HG02840 (cell line): ENCODE measurements around the gene TRAPPC10.

Experiments
- ATAC-seq: cut with Tn5 transposase; IDR thresholded peaks from one replicate; pipeline ENCODE4 v1.9.1; 2021; ENCODE audit warnings: mild to moderate bottlenecking, moderate library complexity, moderate number of reproducible peaks; ENCODE audit not compliant: unreplicated experiment, low FRiP score

TRAPPC10 gene

DNA sequence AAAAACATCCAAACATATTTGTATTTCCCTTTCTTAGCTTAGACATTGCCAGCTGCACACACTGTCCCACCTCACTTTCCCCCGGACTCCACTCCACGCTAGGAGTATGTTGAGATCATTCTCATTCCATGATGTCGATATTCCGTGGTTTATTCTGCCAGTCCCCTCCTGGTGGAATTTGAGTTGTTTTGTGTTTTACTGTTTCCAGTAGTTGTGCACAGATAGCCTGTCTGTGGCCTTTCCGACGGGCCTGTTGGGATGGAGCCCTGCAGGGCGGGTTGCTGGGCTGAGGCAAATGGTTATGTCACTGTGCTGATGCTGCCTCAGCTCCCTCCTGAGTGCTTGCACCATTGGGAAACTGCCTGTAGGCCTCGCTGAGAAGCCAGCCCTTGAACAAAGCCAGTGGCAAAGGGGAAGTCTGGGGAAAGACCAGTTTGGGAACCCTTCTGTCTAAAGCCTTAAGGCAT lies 12.8 kb downstream of the TRAPPC10 start:
- ATAC-seq, result no peak

DNA sequence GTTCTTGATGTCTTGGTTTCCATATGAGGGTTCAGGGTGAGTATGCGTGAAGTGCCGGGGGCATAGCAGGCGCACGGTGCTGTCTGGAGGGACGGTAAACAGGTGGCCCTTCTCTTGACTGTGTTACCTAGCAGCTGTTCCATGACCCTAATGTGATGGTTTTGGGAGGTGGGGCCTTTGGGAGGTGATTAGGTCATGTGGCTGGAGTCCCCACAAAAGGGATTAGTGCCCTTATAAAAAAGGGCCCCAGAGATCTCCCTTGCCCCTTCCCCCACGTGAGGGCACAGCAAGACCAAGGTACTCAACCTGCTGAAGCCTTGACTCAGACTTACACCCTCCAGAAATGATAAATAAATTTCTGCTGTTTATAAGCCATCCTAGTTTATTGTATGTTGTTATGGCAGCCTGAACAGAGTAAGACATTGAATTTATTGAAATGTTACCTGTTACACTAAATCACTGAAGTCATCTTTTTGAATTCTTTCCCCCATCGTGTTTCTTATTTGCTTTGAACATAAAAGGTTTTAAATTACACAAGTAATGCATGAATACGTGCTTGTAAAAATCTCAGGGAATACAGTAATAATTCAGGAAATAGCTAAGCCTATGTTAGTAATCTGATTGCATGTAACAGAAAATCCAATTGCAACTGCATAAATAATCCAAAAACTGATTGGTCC lies 15.6 kb downstream of the TRAPPC10 start:
- ATAC-seq, result no peak

DNA sequence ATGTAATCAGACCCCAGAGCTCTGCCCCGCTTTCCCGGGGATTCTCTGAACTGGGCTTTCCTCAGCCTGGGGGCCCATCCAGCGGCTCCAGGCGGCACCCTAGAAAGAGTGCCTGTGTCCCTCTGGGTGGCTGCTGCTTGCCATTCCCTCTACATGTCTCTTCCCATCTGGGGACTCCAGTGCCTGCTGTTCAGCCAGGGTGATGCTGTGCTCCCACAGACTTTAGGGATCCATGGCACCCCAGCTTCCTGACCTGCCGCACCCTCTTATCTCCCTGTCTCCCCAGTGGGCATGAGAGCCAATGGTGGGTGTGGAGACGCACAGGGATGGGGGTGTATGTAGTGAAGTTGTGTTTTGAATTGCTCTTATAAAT lies 16.2 kb downstream of the TRAPPC10 start:
- ATAC-seq, result no peak

DNA sequence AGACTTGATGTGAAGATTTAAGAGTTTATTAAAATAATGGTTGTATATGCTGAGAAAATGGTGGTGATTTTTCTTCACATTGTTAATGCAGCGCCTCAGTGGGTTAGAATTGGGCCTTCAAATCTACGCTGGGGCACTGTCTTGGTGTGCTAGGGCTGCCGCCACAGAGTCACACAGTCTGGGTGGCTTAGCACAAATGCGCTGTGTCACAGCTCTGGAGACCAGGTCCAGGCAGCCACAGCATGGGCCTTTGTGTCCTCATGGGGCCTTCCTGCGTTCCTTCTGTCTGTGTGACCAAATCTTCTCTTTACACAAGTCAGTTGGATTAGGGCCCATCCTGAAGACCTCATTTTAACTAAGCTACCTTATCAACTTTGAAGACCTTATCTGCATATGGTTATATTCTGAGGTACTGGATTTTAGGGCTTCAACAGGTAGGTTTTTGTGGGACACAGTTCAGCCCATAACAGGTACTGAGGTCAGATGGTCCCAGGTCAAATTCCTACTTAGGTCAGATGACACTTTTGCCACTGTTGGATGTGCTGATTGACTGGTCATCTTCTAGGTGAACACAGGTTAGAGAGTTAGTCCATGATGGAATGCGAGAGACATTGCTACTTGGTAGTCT lies 17.5 kb downstream of the TRAPPC10 start:
- no peak for ATAC-seq

DNA sequence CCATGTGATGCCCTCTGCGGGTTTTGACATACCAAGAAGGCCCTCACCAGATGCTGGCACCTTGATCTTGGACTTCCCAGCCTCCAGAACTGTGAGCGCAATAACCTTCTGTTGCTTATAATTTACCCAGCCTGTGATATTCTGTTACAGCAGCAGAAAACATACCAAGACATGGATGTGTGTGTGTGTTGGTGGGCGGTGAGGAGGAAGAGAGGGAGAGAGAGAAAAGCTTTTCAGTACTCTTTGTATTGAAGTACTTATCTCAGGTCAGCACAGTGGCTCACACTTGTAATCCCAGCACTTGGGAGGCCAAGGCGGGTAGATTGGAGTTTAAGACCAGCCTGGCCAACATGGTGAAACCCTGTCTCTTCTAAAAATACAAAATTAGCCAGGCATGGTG lies 23.1 kb downstream of the TRAPPC10 start:
- no peak for ATAC-seq

DNA sequence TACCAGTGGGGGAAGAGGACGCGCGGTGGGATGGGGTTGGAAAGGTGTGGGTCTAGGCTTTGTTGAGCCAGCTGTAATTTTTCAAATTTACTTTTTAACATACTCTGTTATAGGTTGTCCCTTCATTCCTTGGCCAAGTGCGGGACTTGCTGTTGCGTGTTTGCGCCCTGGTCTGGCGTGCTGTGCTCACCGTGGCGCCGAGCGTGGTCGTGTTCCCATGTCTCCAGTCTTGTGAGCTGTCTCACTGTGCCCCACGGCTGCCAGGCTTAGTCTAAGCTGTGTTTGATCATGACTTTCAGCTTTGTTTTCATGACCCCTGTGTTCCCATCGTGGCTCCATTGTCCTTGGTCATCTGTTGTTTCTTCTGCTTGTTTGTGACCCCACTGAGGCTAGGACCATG lies 26.0 kb downstream of the TRAPPC10 start:
- ATAC-seq, result no peak

DNA sequence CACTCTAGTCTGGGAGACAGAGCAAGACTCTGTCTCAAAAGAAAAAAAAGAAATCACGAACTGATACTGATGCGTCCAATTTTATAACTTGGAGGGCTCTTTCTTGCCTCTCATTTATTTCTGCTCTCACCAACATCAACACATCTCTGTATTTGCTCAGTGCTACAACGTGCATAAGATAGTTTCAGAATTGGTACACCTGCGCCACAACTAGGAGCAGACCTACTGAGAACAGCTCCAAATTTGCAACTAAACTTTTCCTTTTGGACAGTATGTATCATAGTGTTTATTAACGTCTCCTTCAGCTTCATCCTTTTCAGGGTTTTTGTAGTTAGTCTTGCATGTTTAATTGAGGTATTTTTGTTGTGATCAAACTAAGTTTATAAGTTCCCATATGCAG lies 27.7 kb downstream of the TRAPPC10 start:
- no peak for ATAC-seq

DNA sequence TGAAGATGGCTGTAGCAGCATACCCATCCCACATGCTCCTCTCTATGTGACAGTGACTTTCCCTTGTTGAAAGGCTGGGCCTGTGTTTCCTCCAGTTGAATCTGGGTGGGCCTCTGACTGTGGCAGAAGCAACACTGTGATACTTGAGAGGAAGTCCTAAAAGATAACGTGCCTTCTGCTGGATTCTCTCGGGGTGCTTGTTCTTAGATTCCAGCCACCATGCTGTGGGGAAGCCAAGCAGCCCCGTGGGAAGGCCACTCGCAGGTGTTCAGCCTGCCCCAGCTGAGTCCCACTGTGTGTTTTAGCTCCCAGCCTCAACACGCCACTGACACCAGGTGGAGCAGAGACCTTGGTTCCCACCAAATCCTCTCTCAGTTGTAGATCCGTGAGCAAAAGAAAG lies 31.5 kb downstream of the TRAPPC10 start:
- ATAC-seq, result no peak

DNA sequence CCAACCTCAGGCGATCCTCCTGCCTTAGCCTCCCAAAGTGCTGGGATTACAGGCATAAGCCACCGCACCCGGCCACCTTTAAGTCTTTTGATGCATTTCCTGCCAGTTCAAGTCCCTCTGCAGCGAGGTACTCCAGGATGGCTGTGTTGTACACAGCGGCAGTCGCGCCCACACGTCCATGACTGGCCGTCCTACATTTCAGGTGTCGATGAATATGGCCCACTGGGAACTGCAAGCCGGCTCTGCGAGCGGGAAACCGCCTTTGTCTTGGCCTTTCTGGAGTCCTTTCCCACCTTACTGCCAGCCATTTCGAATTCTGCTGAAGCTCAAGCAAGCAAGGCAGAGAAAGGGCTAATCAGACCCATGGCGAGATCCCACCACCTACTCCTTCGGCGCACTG lies 34.6 kb downstream of the TRAPPC10 start:
- no peak for ATAC-seq

DNA sequence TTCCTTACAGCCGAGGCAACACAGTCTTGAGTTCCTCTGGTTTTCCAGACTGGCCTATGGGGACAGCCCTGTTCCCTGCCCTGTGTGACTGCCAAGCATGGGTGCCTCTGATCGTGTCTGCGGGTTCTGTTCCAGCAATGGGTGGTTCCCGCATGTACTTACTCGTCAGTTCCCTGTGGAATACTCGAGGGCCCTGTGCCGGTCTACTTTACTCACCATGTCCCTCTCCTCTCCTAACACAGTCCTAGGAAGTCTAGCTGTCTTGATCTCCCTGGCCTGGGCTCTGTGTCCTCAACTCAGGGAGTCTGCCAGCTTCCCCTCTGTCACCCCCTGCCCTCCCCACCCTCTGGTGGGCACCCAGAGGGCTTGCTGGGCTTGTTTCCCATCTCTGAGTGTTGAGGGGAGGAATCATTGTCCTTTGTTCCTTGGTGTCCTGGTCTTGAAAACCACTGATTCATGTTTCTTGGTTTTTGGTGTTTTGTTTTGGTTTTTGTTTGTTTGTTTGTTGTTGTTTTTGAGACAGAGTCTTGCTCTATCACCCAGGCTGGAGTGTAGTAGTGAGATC lies 36.0 kb downstream of the TRAPPC10 start:
- ATAC-seq, result no peak

DNA sequence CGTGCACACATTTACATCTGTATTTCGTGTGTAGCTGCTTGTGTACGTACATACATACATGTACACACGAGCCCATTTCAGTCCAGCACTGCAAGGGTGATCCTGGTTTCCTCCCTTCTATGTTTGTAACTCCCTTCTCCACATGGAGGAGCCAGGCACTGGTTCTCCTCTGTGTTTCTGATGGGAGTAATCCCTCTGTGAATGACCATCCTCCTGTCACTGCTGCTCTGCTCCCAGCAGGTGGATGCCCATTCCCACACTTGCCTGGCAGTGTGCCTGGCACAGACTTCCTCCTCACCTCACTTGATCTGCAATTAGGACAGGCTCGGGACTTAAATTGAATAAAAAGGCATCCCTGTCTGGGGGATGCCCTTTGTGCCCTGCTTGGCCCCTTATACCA lies 37.1 kb downstream of the TRAPPC10 start:
- no peak for ATAC-seq

DNA sequence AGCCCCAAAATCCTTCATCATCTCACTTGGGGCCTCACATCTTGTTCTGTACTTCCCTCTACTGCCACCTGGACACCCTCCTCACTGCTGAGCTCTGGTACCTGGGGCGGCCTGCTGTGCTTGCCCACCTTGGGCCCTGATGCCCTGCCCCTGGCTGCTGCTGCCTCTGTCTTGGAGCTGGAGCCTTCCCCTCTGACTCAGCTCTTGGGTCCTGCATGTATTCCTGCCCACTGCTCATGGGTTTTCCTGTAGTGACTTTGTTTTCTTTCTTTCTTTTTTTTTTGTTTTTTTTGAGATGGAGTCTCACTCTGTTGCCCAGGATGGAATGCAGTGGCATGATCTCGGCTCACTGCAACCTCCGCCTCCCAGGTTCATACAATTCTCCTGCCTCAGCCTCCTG lies 37.5 kb downstream of the TRAPPC10 start:
- no peak for ATAC-seq

DNA sequence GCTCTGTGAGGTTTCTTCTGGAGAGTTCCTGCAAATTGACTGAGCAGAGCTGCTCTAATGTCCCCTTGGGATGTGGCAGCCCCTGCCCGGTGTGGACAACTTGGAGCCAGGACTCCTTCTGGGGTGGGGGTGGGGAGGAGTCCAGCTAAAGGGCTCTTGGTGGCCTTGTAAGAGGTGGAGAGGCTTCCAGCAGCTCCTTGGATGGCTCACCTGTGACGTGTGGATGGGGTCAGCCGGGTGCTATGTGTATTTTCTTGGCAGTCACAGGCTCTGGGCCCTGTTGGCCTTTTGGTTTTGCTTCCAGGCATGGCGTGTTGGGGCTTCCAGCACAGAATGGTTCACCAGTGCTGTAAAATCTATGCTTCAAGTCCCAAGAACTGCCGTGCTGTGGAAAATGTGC lies 38.2 kb downstream of the TRAPPC10 start:
- ATAC-seq, result no peak

DNA sequence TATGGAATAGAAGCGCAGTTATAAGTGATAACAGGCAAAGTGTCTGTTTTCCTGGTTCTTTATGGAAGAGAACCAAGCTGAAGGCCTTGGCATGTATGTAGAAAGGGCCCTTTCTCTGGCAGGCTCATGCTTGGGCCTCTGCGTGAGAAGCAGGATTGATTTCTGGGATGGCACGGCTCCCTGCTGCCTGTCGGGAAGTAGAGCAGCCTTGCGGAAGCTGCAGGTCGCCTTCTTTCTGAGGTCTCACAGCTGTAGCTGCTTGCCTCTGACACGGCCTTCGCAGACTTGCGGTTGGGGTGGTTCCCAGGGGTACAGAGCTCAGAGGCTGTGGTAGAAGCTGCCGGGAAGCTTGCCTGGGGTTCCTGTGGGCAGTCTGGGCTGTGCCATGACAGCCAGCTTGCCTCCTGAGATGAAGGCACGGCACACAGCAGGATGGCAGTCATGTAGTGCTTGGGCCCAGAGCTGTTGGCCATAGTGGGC lies 39.4 kb downstream of the TRAPPC10 start:
- no peak for ATAC-seq

DNA sequence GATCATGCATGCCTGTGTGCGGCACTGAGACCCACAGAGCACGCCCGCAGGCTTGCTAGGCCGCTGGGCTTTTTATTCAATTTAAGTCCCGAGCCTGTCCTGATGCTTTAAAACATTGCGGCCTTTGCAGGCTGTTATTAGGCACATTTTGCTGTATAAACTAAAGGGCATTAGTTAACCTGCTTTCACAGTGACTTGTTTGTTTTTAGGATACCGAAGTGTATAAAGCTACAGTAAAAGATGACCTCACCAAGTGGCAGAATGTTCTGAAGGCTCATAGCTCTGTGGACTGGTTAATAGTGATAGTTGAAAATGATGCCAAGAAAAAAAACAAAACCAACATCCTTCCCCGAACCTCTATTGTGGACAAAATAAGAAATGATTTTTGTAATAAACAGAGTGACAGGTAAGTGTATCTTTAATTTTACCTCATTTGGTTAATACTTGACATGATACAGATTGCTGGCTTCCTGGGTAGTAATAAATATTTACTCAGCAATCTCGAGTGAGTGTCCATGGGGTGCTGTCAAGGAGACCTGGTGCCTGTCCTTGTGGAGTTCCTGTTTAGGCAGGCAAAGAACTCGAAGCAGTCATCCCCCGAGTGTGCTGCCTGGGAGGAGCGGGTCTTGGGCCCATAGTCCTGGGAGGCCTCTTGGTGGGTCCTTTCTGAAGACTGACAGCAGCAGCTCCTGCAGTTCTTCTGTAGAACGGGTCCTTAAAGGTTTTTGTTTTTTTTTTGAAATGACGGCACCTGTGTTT lies 40.1 kb downstream of the TRAPPC10 start:
- ATAC-seq, result no peak

DNA sequence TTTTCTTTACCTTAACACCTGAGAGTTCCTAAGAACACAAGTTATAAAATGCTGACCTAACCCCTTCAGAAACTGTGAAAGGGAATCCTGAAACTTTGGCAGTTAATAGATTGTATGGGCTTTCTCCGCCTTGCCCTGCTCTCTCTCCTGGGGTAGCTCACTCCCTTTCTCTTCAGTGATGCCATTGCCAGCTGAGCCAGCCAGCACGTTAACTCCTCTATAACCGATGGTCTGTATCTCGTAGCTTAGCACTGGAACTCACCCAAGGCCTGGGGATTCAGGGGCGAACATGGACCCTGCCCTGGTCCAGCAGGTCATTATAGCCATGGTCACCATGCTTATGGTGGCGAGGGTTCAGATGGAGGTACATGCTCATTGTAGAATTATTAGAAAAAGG lies 40.7 kb downstream of the TRAPPC10 start:
- no peak for ATAC-seq

DNA sequence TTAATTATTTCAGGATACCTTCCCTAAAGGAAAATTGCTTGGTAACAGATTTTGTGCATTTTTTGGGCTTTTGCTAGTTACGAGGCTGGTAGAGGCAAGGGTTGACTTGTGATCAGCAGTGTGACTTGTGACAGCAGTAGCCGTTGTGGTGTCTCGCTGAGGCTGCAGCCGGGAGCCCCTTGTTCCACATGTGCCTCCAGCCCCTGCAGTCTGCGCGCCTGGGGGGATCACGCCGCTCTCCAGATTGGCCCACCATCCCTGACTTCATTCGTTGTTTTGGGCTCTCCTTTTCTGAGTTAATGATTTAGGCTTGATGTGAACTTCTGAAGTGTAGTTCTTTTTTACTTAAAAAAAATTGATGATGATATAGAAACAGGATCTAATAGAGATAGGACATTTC lies 41.5 kb downstream of the TRAPPC10 start:
- ATAC-seq, result no peak

DNA sequence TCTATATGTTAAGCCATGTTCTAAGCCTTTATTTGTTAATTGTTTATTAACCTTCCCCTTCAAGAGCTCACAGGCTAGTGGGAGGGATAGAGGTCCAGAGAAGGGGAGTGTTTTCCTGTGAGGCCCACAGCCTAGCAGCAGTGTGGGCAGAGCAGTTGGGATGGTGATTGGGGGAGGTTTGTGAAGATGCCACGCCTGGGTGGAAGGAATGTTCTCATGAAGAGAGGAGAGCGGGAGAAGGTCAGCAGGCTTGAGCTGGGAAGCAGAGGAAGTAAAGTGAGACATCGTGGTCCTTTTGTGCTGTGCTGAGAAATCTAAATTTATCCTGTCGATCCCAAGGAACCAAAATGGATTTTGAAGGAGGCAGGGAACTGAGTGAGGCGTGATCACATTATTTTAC lies 42.6 kb downstream of the TRAPPC10 start:
- no peak for ATAC-seq

DNA sequence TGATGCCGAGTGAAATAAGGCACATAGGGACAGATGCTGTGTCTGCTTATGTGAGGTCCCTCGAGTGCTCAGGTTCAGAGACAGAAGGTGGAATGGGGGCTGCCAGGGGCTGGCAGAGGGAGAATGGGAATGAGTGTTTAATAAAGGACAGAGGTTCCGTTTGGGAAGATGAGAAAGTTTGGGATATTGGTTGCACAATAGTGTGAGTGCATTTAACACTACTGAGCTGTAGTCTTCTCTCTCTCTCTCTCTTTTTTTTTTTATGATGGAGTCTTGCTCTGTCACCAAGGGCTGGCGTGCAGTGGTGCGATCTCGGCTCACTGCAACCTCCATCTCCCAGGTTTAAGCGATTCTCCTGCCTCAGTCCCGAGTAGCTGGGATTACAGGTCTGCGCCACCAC lies 44.9 kb downstream of the TRAPPC10 start:
- no peak for ATAC-seq

DNA sequence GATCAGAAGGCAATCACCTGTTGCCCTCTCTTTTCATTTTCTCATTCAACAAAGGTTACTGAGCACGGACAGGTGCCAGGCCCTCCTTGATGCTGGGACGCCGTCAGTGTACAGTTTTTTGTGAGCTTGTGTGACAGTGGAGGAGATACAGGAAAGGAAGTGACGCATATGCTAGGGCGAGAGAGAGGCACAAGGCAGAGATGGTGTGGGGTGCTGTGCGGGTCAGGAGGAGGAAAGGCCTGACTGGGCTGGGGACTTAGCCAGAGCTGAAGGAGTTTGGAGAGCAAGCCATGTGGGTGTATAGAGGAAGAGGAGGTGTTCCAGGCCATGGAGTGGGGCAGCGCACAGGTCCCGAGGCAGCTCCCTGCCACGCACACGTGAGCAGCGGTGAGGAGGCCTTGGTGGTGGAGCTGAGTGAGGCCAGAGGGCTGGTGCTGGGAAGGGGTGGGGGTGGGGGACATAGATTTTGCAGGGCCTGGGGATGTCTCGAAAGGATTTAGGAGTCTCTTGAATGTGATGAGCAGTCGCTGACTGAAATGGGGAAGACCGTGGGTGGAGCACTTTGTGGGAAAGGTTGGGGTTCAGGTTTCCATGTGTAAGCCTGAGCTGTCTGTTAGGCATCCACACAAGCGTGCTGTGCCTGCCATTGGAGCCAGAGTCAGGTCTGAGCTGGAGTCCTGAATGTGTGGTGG lies 46.0 kb downstream of the TRAPPC10 start:
- no peak for ATAC-seq

DNA sequence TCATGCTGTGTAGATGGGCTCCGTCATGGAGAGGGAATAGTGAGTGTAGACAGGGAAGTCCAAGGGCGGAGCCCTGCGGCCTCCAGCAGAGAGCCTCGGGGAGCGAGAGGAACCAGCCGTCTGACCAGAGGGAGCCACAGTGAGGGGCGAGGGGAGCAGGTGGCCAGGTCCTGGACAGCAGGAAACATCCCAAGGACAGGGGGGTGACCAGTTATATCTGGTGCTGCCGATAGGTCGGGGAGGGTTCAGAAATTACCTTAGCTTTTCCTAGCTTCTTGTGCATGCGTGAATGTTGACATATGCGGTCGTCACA lies 46.5 kb downstream of the TRAPPC10 start:
- ATAC-seq, result no peak
